Measurements from ENCODE around the gene ZBTB47.

ZBTB47 gene

GRCh38 chr3:42662037-42662812 is 8.7 kb downstream of the ZBTB47 start:
- peak in 5 of 42 donors; percentile 1 to 41 (median 3) for DNase-seq
- intact Hi-C loops (cut with DNase I), result no loop called here

DNA sequence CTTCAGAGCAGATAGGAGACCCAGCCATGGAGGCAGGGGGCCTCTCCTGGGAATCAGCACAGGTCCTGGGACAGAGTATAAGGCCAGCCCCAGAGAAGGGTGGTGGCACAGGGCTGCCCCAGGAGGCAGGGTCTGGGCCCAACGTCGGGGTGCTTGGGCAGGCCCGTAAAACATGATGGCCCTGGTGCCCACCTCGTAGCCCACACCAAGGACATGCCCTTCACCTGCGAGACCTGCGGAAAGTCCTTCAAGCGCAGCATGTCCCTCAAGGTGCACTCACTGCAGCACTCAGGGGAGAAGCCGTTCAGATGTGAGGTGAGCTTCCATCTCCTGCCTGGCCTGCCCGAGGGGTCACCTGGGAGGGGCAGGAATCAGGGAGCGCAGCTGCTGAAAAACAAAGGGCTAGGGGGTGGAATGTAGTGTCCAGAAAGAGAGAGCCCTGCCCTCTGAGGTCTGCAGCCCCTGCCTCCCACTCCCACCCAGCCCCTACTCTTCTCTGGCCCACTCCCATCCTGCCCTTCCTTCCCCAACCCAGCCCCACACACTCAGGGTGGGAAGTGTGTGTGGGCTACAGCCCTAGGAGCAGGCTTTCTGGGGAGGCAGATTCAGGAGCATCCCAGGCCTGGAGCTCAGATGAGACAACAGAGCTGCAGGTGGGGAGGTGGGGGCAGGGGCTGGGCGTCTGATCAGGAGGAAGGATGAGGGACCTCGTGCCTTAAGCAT is 9.5 kb downstream of the ZBTB47 start:
- intact Hi-C loops (cut with DNase I), result no loop called here
- DNase-seq, result peak in 5 of 42 donors; percentile 1 to 45 (median 28)

DNA sequence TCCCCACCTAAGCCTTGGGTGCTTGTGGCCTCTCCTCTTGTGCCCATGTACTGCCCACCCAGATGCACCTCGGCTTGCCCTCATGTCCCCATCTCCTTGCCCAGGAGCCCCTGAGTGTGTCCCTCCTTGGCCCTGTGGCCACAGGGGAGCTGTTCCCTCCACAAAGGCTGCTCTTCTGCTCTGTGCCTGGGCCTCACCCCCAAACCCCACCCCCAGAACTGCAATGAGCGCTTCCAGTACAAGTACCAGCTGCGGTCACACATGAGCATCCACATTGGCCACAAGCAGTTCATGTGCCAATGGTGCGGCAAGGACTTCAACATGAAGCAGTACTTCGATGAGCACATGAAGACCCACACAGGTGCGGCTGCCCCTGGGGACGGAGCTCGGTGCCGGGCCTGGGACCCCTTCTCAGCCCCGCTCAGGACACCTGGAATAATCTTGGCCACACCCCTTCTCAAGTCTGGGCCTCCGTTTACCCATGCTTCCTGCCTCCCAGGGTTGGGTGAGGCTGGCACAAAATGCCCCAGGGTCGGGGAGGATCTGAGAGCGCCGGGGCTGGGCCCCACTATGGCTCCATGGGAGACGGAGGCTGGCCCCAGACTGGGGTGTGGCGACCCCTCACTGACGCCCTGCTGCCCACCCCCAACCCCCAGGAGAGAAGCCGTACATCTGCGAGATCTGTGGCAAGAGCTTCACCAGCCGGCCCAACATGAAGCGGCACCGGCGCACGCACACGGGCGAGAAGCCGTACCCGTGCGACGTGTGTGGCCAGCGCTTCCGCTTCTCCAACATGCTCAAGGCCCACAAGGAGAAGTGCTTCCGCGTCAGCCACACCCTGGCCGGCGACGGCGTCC is 10.3 kb downstream of the ZBTB47 start:
- intact Hi-C loops (cut with DNase I), result no loop called here
- peak in 9 of 42 donors; percentile 2 to 41 (median 13) for DNase-seq

DNA sequence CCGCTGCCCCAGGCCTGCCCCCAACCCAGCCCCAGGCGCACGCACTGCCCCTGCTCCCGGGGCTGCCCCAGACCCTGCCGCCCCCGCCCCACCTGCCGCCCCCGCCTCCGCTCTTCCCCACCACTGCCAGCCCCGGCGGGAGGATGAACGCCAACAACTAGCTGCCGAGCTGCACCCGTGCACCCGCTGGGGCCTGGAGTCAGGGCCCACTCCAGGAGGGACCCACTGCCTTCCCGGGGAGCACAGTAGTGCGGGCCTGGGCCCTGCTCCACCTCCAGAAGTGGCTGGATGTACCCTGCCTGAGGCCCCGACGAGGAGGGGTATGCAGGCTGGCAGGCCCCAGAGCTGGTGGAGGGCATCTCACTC is 10.9 kb downstream of the ZBTB47 start:
- DNase-seq, result peak in 6 of 42 donors; percentile 2 to 40 (median 17)
- intact Hi-C loops (cut with DNase I), result no loop called here

DNA sequence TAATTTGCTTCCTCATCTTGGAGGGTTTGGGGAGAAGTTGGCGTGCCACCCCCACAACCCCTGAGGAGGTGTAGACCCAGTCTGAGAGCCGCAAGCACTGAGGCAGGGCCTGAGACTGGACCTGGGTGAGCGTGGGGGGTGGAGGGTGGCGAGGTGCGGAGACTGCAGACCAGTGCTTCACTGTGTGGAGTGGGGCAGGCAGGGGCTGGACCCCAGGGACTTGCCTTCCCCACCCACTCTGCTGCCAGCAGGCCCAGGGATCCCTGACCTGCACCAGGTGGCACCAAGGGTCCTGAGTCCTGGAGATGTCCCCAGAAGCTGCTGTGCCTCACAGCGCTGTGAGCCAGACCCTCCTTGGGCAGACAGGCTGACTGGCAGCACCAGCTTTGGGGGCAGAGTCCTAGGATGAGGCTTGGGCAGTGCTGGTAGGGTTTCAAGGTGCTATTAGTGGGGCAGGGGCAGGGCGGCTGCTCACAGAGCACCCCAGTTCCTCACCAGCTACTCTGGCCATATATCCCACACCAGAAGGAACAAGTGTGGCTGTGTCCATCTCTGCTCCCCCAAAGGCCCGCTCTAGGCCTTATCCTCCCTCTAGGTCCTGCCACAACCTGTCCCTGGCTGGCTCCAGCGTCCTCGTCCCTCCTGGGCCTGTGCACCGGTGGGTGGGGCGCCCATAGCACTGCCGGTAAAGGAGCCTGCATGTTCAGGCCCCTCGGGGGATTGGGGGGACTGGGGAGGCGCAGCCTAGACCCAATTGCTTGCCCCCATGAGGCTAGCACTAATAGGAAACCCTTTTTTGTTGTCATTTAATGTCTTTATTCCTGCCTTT is 11.8 kb downstream of the ZBTB47 start:
- intact Hi-C loops (cut with DNase I), result no loop called here
- peak in 9 of 42 donors; percentile 3 to 36 (median 8) for DNase-seq

DNA sequence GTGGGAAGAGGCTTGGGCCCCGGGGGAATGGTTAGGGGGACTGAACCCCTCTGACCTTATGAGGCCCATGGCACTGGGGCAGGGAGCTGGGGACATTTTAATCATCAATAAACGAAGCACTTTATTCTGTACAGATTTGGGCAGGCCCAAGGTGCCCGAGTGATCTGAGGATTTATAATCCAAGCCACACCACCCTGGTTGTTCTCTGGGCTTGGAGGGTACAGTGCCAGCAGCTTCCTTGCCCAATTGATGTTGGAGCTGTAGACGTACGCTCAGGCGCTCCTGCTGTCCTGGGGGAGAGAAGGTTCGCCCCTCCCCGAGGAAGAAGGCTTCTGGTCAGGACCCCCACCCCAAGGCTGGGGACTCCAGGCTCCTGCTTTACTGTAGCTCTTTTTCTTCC is 12.5 kb downstream of the ZBTB47 start:
- DNase-seq, result peak in 11 of 42 donors; percentile 5 to 47 (median 10)
- intact Hi-C loops (cut with DNase I), result no loop called here

DNA sequence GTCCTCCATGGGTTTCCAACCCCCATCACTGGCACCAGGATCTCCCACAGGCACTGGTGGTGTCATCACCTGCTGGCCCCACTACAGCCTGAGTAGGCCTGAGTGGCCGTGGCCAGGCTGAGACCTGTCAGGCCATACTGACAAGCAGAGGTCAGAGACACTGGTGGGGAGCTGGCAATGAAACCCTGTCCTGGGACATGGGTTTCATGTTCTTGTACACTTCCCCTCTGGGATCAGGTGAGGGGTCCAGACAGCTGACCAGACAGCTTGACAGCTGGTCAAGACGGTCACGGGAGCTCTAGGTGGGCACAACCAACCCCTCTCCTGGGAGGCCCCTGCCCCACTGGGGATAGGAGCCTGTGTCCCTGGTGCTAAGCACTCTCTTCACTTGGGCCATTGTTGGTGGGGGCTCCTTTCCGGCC is 13.1 kb downstream of the ZBTB47 start:
- peak in 15 of 42 donors; percentile 4 to 45 (median 12) for DNase-seq
- intact Hi-C loops (cut with DNase I), result no loop called here

DNA sequence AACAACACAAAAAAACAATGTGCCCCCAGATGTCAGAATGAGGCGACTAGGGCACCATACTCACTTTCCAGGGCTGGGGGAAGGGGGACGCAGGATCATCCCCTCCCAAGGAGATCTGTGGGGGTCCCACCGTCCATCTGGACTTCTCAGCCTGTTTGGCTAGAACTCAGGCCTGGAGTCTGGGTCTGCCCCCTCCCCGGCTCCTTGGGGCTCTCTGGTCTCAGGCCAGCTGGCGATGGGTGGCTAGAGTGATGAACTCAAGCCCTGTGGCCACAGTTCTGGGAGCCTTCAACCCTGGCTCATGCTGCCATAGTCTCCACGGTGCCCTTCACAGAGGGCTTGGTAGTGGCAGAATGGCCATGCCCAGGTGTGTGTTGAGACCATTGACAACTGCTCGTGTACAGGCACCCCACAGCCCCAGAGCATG is 13.6 kb downstream of the ZBTB47 start:
- intact Hi-C loops (cut with DNase I), result no loop called here

GRCh38 chr3:42667523-42668412 is 14.3 kb downstream of the ZBTB47 start:
- peak in 16 of 42 donors; percentile 4 to 50 (median 15) for DNase-seq

More for the DNA sequence above, 13.6 kb downstream of the ZBTB47 start:
- DNase-seq, result peak in 13 of 42 donors; percentile 4 to 57 (median 17)

DNA sequence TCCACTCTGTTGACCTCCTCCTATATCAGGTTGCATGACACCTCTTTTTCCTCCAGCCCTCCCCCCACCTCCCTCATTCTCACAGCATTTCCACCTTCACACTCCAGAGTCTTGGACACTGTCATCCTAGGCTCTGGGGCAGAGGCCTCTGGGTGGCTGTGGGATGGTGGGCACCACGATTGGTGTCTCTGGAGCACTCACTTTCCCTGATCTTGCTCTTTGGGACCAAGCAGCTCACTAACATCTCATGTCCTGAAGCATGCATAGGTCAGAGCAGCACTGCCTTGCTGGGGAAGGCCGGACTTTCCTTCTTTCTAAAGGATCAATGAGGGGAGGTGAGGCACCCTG is 14.9 kb downstream of the ZBTB47 start:
- intact Hi-C loops (cut with DNase I), result no loop called here
- peak in 7 of 42 donors; percentile 1 to 32 (median 7) for DNase-seq

More at GRCh38 chr3:42667523-42668412, 14.3 kb downstream of the ZBTB47 start:
- intact Hi-C loops (cut with DNase I), result no loop called here

DNA sequence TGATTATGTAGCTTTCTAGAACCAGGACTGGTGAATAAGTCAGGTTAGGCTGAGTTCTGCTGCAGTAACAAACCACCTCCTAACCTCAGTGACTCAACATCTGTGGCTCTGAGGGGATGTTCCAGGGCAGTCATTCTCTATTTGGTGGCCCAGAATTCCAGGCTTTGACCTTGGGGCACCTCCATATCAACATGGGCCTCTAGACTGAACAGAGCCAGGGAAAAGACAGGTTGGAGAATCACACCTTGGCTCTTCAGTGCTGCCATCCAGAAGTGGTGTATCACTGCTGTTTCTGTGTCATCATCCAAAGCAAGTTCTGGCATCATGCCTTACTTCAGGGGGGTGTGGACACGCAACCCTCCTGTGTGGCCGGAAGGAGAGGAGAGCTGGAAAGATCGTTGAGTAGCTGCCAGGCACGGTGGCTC is 15.3 kb downstream of the ZBTB47 start:
- intact Hi-C loops (cut with DNase I), result no loop called here
- DNase-seq, result peak in 9 of 42 donors; percentile 2 to 34 (median 13)

GRCh38 chr3:42670051-42670576 is 16.6 kb downstream of the ZBTB47 start:
- intact Hi-C loops (cut with DNase I), result no loop called here
- peak in 12 of 42 donors; percentile 2 to 33 (median 18) for DNase-seq

DNA sequence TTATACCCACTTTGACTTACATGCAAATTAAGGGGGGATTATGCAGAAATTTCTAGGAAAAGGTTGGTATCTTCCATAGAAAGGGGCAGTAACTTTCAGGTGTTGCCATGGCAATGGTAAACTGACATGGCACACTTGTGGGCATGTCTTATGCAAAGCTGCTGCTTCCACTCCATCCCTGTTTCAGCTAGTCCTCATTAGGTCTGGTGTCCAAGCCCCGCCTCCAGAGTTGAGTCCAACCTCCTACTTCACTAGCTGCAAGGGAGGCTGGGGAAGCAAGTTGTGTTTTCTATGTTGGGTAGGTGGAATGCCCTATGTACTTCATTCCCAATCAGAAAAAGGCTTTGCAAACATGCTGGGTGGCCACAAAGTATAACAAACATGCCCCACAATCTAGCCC is 17.2 kb downstream of the ZBTB47 start:
- intact Hi-C loops (cut with DNase I), result no loop called here
- peak in 11 of 42 donors; percentile 3 to 34 (median 12) for DNase-seq

- no peak for DNase-seq
- intact Hi-C loops (cut with DNase I), result no loop called here
These were observed 19.0 kb downstream of the ZBTB47 start for GRCh38 chr3:42672515-42672914.

- peak in 6 of 42 donors; percentile 3 to 29 (median 6) for DNase-seq
- intact Hi-C loops (cut with DNase I), result no loop called here
These were observed 19.6 kb downstream of the ZBTB47 start for GRCh38 chr3:42673082-42673481.

- no peak for DNase-seq
- intact Hi-C loops (cut with DNase I), result no loop called here
These were observed 20.6 kb downstream of the ZBTB47 start for GRCh38 chr3:42674146-42674545.

GRCh38 chr3:42675909-42676308 is 22.4 kb downstream of the ZBTB47 start:
- intact Hi-C loops (cut with DNase I), result no loop called here
- no peak for DNase-seq
